Measurements from ENCODE around the gene AGPAT2. TPM values are rescaled to one million over a fixed set of nuclear protein-coding genes. Genes with fewer than 3 reads are reported as not detected.
"Not testable (repeated sequence)": the region's sequence is repeated elsewhere in the genome, so short reads cannot be mapped to it uniquely, and the experiment has no call there.

Gene AGPAT2
- total RNA-seq, 1 experiment from 2014 or later = 30.4 TPM

DNA sequence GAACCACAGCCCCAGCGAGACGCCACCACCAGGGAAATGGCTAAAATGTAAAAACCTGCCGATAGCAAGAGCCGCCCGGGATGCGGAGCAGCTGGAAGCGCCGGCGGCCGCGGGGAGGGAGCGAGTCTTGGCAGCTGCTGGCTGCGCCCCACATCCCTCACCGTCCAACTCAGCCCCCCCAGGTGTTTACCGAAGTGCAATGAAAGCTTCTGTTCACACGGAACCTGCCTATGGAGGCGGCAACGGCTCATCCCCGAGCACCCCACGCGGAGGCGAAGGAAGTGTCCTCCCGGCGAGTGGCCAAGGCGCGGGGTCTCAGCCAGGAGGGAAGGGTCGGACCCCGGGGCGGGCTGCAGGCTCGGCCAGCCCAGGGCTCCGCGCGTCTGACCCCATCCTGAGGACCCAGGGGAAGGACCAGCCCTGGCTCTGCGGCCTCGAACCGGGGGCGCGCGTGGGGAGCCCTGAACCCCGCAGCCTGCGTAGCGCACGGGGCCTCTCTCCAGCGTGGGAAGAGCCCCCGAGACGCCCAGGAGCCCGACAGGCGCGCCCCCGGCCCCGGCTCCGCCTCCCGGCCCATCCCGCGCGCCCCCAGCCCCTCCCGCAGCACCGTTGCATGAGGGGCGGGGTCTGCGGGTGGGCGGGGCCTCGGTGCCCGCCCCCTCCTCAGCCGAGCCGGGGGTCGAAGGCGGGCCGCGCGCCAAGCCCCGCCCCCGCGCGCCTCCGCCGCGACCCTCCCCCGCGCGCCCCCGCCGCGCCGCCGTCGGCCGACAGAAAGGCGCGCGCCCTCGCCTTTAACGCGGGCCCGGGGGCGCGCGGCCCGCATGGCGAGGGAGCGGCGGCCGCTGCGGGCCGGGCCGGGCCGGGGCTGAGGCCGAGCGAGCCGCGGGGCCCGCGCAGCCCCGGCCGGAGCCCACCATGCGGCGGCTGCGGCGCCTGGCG lies 24.8 kb upstream of the AGPAT2 start, which contains the start of gene DIPK1B:
Gene DIPK1B (plus strand): TSS at position 822 of the 939 bp plus-strand sequence. CDS start 94 bp downstream, at position 916.
- DNase-seq (ENCODE audit: unreplicated experiment) = no peak
- TF ChIP-seq, protein P1, sequence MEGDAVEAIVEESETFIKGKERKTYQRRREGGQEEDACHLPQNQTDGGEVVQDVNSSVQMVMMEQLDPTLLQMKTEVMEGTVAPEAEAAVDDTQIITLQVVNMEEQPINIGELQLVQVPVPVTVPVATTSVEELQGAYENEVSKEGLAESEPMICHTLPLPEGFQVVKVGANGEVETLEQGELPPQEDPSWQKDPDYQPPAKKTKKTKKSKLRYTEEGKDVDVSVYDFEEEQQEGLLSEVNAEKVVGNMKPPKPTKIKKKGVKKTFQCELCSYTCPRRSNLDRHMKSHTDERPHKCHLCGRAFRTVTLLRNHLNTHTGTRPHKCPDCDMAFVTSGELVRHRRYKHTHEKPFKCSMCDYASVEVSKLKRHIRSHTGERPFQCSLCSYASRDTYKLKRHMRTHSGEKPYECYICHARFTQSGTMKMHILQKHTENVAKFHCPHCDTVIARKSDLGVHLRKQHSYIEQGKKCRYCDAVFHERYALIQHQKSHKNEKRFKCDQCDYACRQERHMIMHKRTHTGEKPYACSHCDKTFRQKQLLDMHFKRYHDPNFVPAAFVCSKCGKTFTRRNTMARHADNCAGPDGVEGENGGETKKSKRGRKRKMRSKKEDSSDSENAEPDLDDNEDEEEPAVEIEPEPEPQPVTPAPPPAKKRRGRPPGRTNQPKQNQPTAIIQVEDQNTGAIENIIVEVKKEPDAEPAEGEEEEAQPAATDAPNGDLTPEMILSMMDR (IDR thresholded peaks at IDR 0.05; ENCODE audit: unreplicated experiment) = no peak
- Mint-ChIP-seq H3K27me3 (ENCODE audit: insufficient read depth, unreplicated experiment) (peaks cover 10% of the 10 kb centered on the region), H3K9me3 (ENCODE audit: unreplicated experiment) (no peaks in the 10 kb centered on the region), H3K27ac (ENCODE audit: low read depth, unreplicated experiment) (no peak within 1 kb of the TSS), H3K36me3 (ENCODE audit: insufficient read depth, unreplicated experiment) (no peaks in the 10 kb centered on the region), H3K4me3 (ENCODE audit: unreplicated experiment) (no peak within 1 kb of the TSS), H3K4me1 (ENCODE audit: insufficient read depth, unreplicated experiment) (no peaks in the 10 kb centered on the region)
- intact Hi-C loops (cut with micrococcal nuclease) = no loop called here
- ChIA-PET CTCF (no interaction called here), POLR2A (interaction anchor here (1.6 kb wide), 1 partner anchor 15 kb away, joined by 3 read pairs; no protein-coding TSS in a partner anchor)
- BruUV-seq (replicated peaks) = no TSS peak

DNA sequence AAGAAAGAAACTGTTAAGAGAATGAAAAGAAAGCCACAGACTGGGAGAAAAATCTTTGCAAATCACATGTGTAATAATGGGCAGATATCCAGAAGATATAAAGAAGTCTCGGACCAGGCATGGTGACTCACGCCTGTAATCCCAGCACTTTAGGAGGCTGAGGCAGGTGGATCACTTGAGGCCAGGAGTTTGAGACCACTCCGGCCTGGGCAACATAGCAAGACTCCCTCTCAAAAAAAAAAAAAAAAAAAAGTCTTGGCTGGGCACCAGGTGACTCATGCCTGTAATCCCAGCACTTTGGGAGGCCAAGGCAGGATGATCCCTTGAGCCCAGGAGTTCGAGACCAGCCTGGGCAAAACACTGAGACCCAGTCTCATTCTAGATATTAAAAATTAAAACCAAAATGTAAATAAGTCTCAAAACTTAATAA lies 24.0 kb upstream of the AGPAT2 start:
- DNase-seq (ENCODE audit: unreplicated experiment); BruUV-seq (replicated peaks); intact Hi-C loops (cut with micrococcal nuclease); H3K4me3 Mint-ChIP-seq (ENCODE audit: unreplicated experiment); H3K4me1 Mint-ChIP-seq (ENCODE audit: insufficient read depth, unreplicated experiment); H3K36me3 Mint-ChIP-seq (ENCODE audit: insufficient read depth, unreplicated experiment); H3K9me3 Mint-ChIP-seq (ENCODE audit: unreplicated experiment); H3K27me3 Mint-ChIP-seq (ENCODE audit: insufficient read depth, unreplicated experiment): not testable (repeated sequence)
- POLR2A ChIA-PET = interaction anchor here (1.6 kb wide), 1 partner anchor 16 kb away, joined by 3 read pairs; no protein-coding TSS in a partner anchor
- H3K27ac Mint-ChIP-seq (ENCODE audit: low read depth, unreplicated experiment) = peak overlapping the region; percentile 42
- CTCF ChIA-PET = interaction anchor here (0.7 kb wide), 1 partner anchor 12 kb away, joined by 3 read pairs; no protein-coding TSS in a partner anchor

DNA sequence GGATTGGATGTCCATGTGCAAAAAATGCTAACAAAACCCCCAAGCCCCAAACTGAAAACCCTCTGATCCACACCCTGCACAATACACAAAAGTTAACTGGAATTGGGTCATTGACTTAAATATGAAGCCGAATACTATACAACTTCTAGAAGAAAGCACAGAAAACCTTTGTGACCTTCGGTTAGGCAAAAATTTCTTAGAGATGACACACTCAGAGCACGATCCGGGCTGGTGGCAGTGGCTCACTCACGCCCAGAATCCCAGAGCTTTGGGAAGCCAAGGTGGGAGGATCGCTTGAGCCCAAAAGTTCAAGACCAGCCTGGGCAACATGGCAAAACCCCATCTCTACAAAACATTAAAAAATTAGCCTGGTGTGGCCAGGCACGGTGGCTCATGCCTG lies 23.3 kb upstream of the AGPAT2 start:
- no peaks in the 10 kb centered on the region for H3K9me3 Mint-ChIP-seq (ENCODE audit: unreplicated experiment)
- H3K36me3 Mint-ChIP-seq (ENCODE audit: insufficient read depth, unreplicated experiment) = no peaks in the 10 kb centered on the region
- ChIA-PET POLR2A (interaction anchor here (1.6 kb wide), 1 partner anchor 16 kb away, joined by 3 read pairs; no protein-coding TSS in a partner anchor), CTCF (interaction anchor here (0.7 kb wide), 1 partner anchor 12 kb away, joined by 3 read pairs; no protein-coding TSS in a partner anchor)
- no peaks in the 10 kb centered on the region for H3K4me1 Mint-ChIP-seq (ENCODE audit: insufficient read depth, unreplicated experiment)
- H3K27ac Mint-ChIP-seq (ENCODE audit: low read depth, unreplicated experiment) = peak overlapping the region; percentile 42
- DNase-seq (ENCODE audit: unreplicated experiment) = no peak
- H3K4me3 Mint-ChIP-seq (ENCODE audit: unreplicated experiment) = no peak overlapping the region
- H3K27me3 Mint-ChIP-seq (ENCODE audit: insufficient read depth, unreplicated experiment) = peaks cover 2% of the 10 kb centered on the region
- intact Hi-C loops (cut with micrococcal nuclease) = no loop called here
- TF ChIP-seq, protein P1 (IDR thresholded peaks at IDR 0.05; ENCODE audit: unreplicated experiment) = no peak
- no TSS peak for BruUV-seq (replicated peaks)

DNA sequence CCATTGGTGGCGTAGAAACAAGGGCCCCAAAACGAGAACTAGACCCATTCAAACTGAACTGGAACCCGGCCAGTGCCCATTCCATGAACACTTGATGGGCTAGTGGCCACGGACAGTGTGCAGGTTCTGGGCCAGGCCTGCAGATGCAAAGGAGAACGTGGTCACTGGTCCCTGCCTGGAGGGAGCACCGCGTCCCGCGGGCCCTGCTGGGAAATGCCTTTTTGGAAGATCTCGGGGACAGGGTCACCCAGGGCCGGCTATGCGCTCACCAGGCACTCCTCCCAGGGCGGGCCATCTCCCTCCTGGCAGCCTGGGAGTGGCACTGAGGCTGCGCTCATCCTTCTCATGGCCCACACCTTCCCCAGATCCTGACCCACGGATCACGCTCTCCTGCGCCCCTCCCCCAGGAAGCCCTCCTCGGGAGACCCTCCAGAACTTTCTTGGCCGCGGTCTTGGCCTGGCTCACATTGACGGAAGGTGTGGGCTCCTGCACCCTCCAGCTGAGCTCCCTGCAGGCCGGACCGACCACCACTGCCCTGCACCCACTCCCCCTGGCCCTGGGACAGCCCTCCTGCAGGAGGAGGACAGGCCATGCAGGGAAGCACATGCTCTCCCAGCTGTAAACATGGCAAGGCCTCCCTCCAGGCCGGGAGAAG lies 22.3 kb upstream of the AGPAT2 start:
- Mint-ChIP-seq H3K4me3 (ENCODE audit: unreplicated experiment) (no peak overlapping the region), H3K4me1 (ENCODE audit: insufficient read depth, unreplicated experiment) (no peaks in the 10 kb centered on the region), H3K9me3 (ENCODE audit: unreplicated experiment) (no peaks in the 10 kb centered on the region), H3K27me3 (ENCODE audit: insufficient read depth, unreplicated experiment) (no peaks in the 10 kb centered on the region), H3K36me3 (ENCODE audit: insufficient read depth, unreplicated experiment) (no peaks in the 10 kb centered on the region), H3K27ac (ENCODE audit: low read depth, unreplicated experiment) (no peak overlapping the region)
- intact Hi-C loops (cut with micrococcal nuclease) = no loop called here
- TF ChIP-seq, protein P1 (IDR thresholded peaks at IDR 0.05; ENCODE audit: unreplicated experiment) = no peak
- ChIA-PET CTCF (interaction anchor here (0.9 kb wide), 1 partner anchor 25 kb away, joined by 3 read pairs; no protein-coding TSS in a partner anchor), POLR2A (interaction anchor here (0.7 kb wide), 1 partner anchor 200 kb away, joined by 4 read pairs; no protein-coding TSS in a partner anchor)
- DNase-seq (ENCODE audit: unreplicated experiment) = no peak
- no TSS peak for BruUV-seq (replicated peaks)

All from MCF 10A (cell line).